Activated CD8-positive, alpha-beta memory T cell treated with anti-CD3 and anti-CD28 coated beads for 36 hours (primary cell): ENCODE results near the gene DIS3L. TPM values are rescaled to one million over a fixed set of nuclear protein-coding genes. Genes with fewer than 3 reads are reported as not detected.
"Not testable (repeated sequence)": the region's sequence is repeated elsewhere in the genome, so short reads cannot be mapped to it uniquely, and the experiment has no call there.

ENCODE experiments used
- CTCF ChIA-PET: fragments of 350-600 bp; sonication (Branson Sonifier 250); formaldehyde crosslinking; loops from one replicate; lab custom pipeline; 2021; ENCODE audit warnings: antibody characterized with exemption; lab: Charles Lee
- POLR2A ChIA-PET: fragments of 350-600 bp; sonication (Branson Sonifier 250); formaldehyde crosslinking; loops from one replicate; lab custom pipeline; 2021; ENCODE audit warnings: antibody characterized with exemption; lab: Charles Lee
- total RNA-seq, 2 experiments: library from RNA; stranded (reverse); gene quantifications; one replicate each; pipeline ENCODE4 v1.2.3, GENCODE V29; 2021

DIS3L gene
- total RNA-seq, 2 experiments from 2014 or later, result 26.4 to 27.0 TPM

DNA sequence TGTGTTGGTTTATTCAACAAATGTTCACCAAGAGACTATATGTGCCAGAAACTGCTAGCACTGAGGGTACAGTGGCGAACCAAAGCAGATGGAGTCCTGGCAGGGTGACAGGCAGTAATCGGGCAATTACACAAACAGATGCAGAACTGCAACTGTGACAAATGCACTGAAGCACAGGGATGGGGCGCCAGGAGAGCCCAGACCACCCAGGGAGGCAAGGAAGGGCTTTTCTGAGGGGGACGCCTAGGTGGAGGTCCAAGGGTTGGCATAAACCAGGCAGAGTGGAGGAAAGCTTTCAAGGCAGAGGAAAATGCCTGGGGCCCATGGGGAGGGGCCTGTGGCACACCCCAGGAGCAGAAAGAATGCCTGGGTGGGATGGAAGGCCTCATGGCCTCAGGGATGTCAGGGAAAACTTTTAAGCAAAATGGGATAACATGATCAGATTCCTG is 5.5 kb downstream of the DIS3L start:
- POLR2A ChIA-PET, result no interaction called here
- CTCF ChIA-PET, result no interaction called here

- CTCF ChIA-PET, result no interaction called here
Observed at GRCh38 chr15:66302489-66303278, 9.3 kb downstream of the DIS3L start.

GRCh38 chr15:66304425-66304824 is 11.1 kb downstream of the DIS3L start:
- CTCF ChIA-PET, POLR2A ChIA-PET: not testable (repeated sequence)

More at GRCh38 chr15:66302489-66303278, 9.3 kb downstream of the DIS3L start:
- POLR2A ChIA-PET, result interaction anchor here (0.6 kb wide), 1 partner anchor 236 kb away, joined by 3 read pairs; no protein-coding TSS in a partner anchor

DNA sequence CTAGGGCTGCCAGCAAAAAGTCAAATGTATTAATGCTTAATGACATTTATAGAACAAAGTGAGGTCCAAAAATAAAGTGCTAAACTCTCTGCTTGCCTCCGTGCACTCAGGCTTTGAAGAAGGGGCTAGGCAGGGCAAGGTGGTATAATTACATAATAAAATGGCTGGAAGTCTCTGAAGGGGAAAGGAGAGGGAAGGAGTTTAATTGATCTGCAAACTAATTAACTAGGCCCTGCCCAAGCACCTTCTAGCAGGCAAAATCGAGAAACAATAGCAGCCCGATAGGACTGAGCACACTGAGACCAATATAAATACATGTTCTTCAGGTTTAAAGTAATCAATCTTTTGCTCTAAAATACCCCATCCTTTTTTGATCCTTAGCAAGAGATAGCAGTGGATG is 13.0 kb downstream of the DIS3L start:
- ChIA-PET CTCF (no interaction called here), POLR2A (no interaction called here)

GRCh38 chr15:66308531-66308930 is 15.2 kb downstream of the DIS3L start:
- POLR2A ChIA-PET, result no interaction called here
- CTCF ChIA-PET, result interaction anchor here (1.4 kb wide), 1 partner anchor 14 kb away, joined by 3 read pairs; no protein-coding TSS in a partner anchor

DNA sequence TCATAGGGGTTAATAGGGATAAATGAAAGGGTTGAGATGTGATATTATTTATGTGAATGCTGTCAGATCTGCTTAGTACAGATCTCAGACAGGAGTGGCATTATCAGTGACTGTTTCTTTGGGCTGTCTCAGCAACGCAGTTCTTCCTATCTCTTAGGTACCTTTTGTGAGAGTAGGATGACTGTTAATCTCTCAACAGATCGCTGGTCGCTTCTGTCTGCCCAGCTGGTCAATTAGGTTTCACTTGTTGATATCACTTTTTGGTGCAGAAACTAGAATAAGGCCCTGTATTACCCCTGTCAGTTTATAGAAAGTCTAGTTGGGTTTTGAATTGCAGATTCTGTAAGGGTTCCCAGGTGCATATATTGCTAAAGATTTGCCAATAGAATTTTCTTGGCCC is 16.5 kb downstream of the DIS3L start:
- ChIA-PET CTCF (no interaction called here), POLR2A (no interaction called here)

GRCh38 chr15:66310786-66311185 is 17.4 kb downstream of the DIS3L start:
- CTCF ChIA-PET, result no interaction called here
- POLR2A ChIA-PET, result no interaction called here

- ChIA-PET CTCF (no interaction called here), POLR2A (no interaction called here)
Observed at GRCh38 chr15:66312144-66312543, 18.8 kb downstream of the DIS3L start.

DNA sequence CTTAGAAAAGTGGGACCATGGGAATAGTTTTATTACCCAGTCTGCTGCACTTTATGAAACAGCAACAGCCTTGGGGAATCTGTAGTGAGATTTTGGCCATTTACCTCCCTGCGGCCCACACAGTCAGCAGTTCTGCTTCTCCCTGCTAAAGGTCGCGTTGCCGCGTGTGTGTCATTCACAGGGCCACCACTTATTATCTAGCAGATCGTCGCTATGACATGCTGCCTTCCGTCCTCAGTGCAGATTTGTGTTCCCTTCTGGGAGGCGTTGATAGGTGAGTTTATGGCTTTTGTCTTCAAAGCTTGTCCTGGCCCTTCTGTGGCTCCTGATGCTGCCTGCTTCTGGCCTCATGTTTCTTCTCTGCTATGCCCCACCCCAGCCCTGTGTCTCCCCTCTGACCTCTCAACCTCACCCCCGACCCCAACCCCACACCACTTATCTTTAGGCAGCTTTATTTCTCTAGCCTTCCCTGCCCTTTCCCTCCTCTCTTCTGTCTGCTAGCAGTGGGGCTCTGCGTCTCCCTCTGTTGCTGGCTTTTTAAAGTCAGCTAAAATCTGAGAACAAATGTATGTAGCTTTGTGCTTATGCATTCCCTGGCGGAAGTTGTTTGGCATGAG is 30.1 kb downstream of the DIS3L start:
- ChIA-PET CTCF (interaction anchor here (0.6 kb wide), 2 partner anchors 21 to 26 kb away, joined by 3 to 5 read pairs; no protein-coding TSS in a partner anchor), POLR2A (no interaction called here)

- ChIA-PET CTCF (interaction anchor here (1.6 kb wide), 1 partner anchor 172 kb away, joined by 6 read pairs; the partner anchor contains the start of gene SNAPC5), POLR2A (no interaction called here)
Observed at GRCh38 chr15:66326051-66326450, 32.7 kb downstream of the DIS3L start.

- CTCF ChIA-PET, result no interaction called here
- POLR2A ChIA-PET, result interaction anchor here (0.6 kb wide), 1 partner anchor 15 kb away, joined by 3 read pairs; no protein-coding TSS in a partner anchor
Observed at GRCh38 chr15:66327736-66328135, 34.4 kb downstream of the DIS3L start.

GRCh38 chr15:66328771-66329170 is 35.4 kb downstream of the DIS3L start:
- ChIA-PET POLR2A (no interaction called here), CTCF (no interaction called here)

DNA sequence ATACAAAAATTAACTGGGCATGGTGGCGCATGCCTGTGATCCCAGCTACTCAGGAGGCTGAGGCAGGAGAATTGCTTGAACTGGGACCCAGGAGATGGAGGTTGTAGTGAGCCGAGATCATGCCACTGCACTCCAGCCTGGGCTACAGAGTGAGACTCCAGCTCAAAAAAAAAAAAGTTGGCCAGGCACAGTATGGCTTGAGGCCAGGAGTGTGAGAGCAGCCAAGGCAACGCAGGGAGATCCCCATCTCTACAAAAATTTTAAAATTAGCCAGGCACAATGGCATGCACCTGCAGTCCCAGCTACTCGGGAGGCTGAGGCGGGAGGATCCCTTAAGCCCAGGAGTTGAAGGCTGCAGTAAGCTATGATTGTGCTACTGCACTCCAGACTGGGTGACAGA is 55.2 kb downstream of the DIS3L start:
- POLR2A ChIA-PET, result not testable (repeated sequence)
- CTCF ChIA-PET, result interaction anchor here (0.6 to 0.7 kb wide), 4 partner anchors 10 to 156 kb away, joined by 3 to 5 read pairs (median 3); no protein-coding TSS in a partner anchor

DNA sequence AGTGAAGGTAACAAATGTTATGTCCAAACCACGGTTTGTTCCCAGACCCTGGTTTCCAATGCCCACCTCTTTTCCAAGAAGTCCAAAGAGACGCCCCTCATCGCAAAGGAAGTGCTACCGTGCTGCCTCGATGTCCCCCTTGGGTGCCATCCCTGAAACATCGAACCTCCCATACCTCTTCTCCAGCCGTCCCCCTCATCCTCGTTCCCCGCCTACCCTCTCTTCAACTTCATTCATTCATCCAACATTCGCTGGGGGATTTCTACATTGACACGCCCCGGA is 62.6 kb downstream of the DIS3L start:
- CTCF ChIA-PET, result interaction anchor here (1.0 to 1.9 kb wide), 3 partner anchors 66 to 142 kb away, joined by 3 to 5 read pairs (median 5); no protein-coding TSS in a partner anchor
- POLR2A ChIA-PET, result interaction anchor here (0.7 to 3.4 kb wide), 4 partner anchors 15 to 150 kb away, joined by 4 to 20 read pairs (median 7); partner anchors contain the start of genes MAP2K1, SNAPC5 and ZWILCH

GRCh38 chr15:66356359-66357236 is 63.2 kb downstream of the DIS3L start, which contains the start of gene TIPIN:
Gene TIPIN (minus strand): TSS chr15:66356685. CDS start chr15:66352947, 3,738 bp downstream.
- CTCF ChIA-PET, result interaction anchor here (1.1 to 1.9 kb wide), 2 partner anchors 67 to 140 kb away, joined by 3 to 5 read pairs; no protein-coding TSS in a partner anchor

DNA sequence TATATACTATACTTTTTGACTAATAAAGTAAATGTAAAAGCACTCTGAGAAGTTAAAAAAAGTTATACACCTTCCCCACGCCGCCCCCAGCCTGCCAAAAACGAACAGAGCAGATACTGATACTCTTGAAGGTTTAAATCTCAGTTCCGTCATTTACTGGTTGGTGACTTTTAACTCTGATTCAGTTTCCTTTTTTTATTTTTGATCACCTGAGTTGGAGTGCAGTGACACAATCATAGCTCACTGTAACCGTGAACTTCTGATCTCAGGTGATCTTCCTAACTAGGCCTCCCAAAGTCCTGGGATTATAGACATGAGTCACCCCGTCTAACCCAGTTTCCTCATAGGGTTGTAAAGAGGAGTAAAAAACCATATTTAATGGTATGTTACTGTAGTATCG is 66.4 kb downstream of the DIS3L start:
- CTCF ChIA-PET, result no interaction called here

More at GRCh38 chr15:66356359-66357236, 63.2 kb downstream of the DIS3L start, which contains the start of gene TIPIN:
- POLR2A ChIA-PET, result interaction anchor here (0.7 to 3.4 kb wide), 5 partner anchors 15 to 149 kb away, joined by 4 to 20 read pairs (median 4); partner anchors contain the start of genes MAP2K1, SNAPC5 and ZWILCH

DNA sequence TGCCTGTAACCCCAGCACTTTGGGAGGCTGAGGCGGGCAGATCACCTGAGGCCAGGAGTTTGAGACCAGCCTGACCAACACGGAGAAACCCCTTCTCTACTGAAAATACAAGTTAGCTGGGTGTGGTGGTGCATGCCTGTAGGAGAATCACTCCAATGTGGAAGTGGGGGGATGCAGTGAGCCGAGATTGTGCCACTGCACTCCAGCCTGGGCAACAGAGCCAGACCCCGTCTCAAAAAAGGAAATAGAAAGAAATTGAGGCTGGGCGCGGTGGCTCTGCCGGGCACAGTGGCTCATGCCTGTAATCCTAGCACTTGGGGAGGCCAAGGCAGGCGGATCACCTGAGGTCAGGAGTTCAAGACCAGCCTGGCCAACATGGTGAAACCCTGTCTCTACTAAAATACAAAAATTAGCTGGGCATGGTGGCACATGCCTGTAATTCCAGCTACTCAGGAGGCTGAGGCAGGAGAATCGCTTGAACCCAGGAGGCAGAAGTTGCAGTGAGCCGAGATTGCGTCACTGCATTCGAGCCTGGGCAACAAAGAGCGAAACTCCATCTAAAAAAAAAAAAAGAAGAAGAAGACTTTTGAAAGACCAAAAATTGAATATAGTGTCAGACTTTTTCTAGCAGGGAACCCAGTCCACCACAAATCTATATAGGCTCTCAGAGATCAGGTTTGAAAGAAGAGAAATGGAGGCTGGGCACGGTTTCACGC is 68.5 kb downstream of the DIS3L start:
- CTCF ChIA-PET, result not testable (repeated sequence)
- POLR2A ChIA-PET, result interaction anchor here (0.7 kb wide), 1 partner anchor 143 kb away, joined by 5 read pairs; the partner anchor contains the start of gene ZWILCH

More for the DNA sequence above, 66.4 kb downstream of the DIS3L start:
- POLR2A ChIA-PET, result no interaction called here

GRCh38 chr15:66362776-66363175 is 69.4 kb downstream of the DIS3L start:
- ChIA-PET POLR2A (no interaction called here), CTCF (no interaction called here)
